Measurements from ENCODE around the gene KIF21A.
A peak's percentile ranks its signal among the peaks of the same experiment; 100 is the strongest.

The KIF21A gene

GRCh38 chr12:39272871-39273655 is 169.9 kb downstream of the KIF21A start:
- peak; percentile 99 for FAIRE-seq

DNA sequence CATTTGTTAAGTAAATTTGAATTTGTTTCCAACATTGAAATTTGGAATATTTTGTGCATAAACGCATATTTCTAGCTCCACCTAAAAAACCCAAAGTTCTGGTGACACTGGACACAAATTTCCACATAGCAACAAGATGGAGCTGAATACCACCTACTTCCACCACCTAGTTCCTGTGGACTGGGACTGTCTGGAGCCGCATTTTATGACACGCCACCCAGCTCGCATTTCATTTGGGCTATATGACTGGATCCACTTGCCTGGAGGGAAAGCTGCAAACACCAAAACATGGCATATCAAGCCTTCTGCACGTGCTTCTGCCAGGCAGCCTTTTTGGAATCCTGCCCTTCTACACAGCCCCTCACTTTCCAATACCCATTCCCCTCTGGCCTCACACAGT is 173.4 kb downstream of the KIF21A start:
- FAIRE-seq, result no peak

DNA sequence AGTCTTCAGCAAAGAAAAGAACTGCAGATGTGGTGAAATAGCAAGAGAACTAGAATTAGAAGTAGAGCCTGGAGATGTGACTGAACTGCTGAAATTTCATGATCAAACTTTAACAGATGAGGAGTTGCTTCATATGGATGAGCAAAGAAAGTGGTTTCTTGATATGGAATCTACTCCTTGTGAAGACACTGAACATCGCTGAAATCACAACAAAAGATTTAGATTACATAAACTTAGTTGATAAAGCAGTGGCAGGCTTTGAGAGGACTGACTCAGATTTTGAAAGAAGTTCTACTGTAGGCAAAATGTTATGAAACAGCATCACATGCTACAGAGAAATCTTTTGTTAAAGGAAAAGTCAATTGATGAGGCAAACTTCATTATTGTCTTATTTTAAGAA is 175.0 kb downstream of the KIF21A start:
- FAIRE-seq, result no peak

DNA sequence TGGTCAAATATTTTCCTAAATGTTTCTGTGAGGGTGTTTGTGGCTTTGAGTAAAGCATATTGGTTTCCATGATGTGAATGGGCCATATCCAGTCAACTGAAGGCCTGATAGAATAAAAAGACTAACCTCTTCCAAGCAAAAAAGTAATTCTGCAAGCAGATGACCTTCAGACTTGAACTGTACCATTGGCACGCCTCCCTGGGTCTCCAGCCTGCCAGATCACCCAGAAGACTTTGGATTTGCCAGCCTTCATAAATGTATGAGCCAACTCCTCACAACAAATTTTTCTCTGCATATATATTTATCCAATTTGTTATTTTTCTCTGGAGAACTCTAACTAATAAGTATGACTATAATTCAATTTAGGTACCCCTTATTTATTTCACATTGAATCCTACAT is 190.3 kb downstream of the KIF21A start:
- no peak for FAIRE-seq
